Ishikawa (cell line): ENCODE results near the gene CNTNAP2.

Experiments
- CEBPB ChIP-seq: IDR thresholded peaks from 2 replicates; pipeline ENCODE4 v1.6.1; 2012
- CREB1 ChIP-seq: IDR thresholded peaks from 2 replicates; pipeline ENCODE4 v1.6.1; 2012; ENCODE audit warnings: low read depth
- EGR1 ChIP-seq: IDR thresholded peaks from 2 replicates; pipeline ENCODE4 v1.6.1; 2012
- EP300 ChIP-seq: IDR thresholded peaks from 2 replicates; pipeline ENCODE4 v1.6.1; 2012; ENCODE audit warnings: borderline replicate concordance
- FOXM1 ChIP-seq: IDR thresholded peaks from 2 replicates; pipeline ENCODE4 v1.6.1; 2012; ENCODE audit warnings: low read depth, borderline replicate concordance
- MAX ChIP-seq: IDR thresholded peaks from 2 replicates; pipeline ENCODE4 v1.6.1; 2012
- NFIC ChIP-seq: IDR thresholded peaks from 2 replicates; pipeline ENCODE4 v1.6.1; 2012
- RAD21 ChIP-seq: IDR thresholded peaks from 2 replicates; pipeline ENCODE4 v1.6.1; 2012; ENCODE audit warnings: low read depth
- REST ChIP-seq: IDR thresholded peaks from 2 replicates; pipeline ENCODE4 v1.6.1; 2012; ENCODE audit warnings: low read depth, mild to moderate bottlenecking
- TAF1 ChIP-seq: IDR thresholded peaks from 2 replicates; pipeline ENCODE4 v1.6.1; 2012; ENCODE audit warnings: low read depth, mild to moderate bottlenecking
- TCF12 ChIP-seq: IDR thresholded peaks from 2 replicates; pipeline ENCODE4 v1.6.1; 2012; ENCODE audit warnings: low read depth
- TEAD4 ChIP-seq: IDR thresholded peaks from 2 replicates; pipeline ENCODE4 v1.6.1; 2012
- USF1 ChIP-seq: IDR thresholded peaks from 2 replicates; pipeline ENCODE4 v1.6.1; 2012
- YY1 ChIP-seq: IDR thresholded peaks from 2 replicates; pipeline ENCODE4 v1.6.1; 2012; ENCODE audit warnings: low read depth
- ZBTB7A ChIP-seq: IDR thresholded peaks from 2 replicates; pipeline ENCODE4 v1.6.1; 2012; ENCODE audit warnings: low read depth

CNTNAP2 gene

GRCh38 chr7:147524726-147525250, 1408.2 kb downstream of the CNTNAP2 start:
- TF ChIP-seq YY1 (no peak), TAF1 (no peak), ZBTB7A (no peak), EGR1 (no peak), FOXM1 (no peak), MAX (no peak), USF1 (no peak), NFIC (no peak), TEAD4 (no peak), EP300 (no peak), CREB1 (no peak), CEBPB (no peak), REST (no peak), RAD21 (no peak)

- TF ChIP-seq NFIC, result no peak
- no peak for TF ChIP-seq CREB1
- no peak for TF ChIP-seq CEBPB
- no peak for TF ChIP-seq TAF1
- TF ChIP-seq EGR1, result no peak
- no peak for TF ChIP-seq TEAD4
- no peak for TF ChIP-seq REST
- TF ChIP-seq USF1, result no peak
- TF ChIP-seq RAD21, result no peak
These were observed 1408.7 kb downstream of the CNTNAP2 start for GRCh38 chr7:147525325-147525724.

- TF ChIP-seq REST (no peak), EP300 (no peak), CEBPB (no peak), TEAD4 (no peak), NFIC (no peak), CREB1 (no peak), YY1 (no peak), USF1 (no peak), ZBTB7A (no peak), EGR1 (no peak), RAD21 (no peak), TAF1 (no peak), FOXM1 (no peak), MAX (no peak), TCF12 (no peak)
These were observed 1419.1 kb downstream of the CNTNAP2 start for GRCh38 chr7:147535701-147536111.

GRCh38 chr7:147539685-147540084, 1423.1 kb downstream of the CNTNAP2 start:
- no peak for TF ChIP-seq CREB1
- no peak for TF ChIP-seq YY1
- no peak for TF ChIP-seq EP300
- no peak for TF ChIP-seq TAF1
- no peak for TF ChIP-seq TCF12
- TF ChIP-seq REST, result no peak
- TF ChIP-seq ZBTB7A, result no peak
- no peak for TF ChIP-seq TEAD4
- no peak for TF ChIP-seq CEBPB
- TF ChIP-seq NFIC, result no peak
- no peak for TF ChIP-seq RAD21
- TF ChIP-seq USF1, result no peak
- no peak for TF ChIP-seq MAX
- TF ChIP-seq FOXM1, result no peak
- no peak for TF ChIP-seq EGR1
